ENCODE results near the gene NHS.
A peak's percentile ranks its signal among the peaks of the same experiment; 100 is the strongest.
"Not testable (repeated sequence)": the region's sequence is repeated elsewhere in the genome, so short reads cannot be mapped to it uniquely, and the experiment has no call there.

NHS gene

DNA sequence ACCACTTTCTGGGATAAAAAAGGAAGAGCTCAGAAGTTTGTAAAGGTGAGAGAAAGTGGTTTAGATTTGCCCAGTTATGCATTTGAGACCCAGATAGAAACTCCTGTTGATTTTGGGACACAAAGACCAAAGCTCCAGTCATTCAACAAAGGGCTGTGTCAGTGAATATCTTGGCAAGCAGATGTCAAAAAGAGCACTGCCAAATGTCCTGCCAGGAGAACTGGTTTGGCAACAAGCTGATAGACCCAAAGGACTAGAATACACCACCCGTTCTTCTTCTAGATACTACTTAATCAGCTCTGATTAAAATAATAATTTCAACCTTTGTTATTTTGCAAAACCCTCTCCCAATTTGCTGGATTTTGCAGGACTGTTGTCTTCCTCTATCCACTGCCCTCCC lies 121.4 kb downstream of the NHS start:
- DNase-seq (ENCODE audit: low spot score): no peak

- no peak for DNase-seq (ENCODE audit: low spot score)
Measured at GRCh38 chrX:17497193-17497592, 122.2 kb downstream of the NHS start.

GRCh38 chrX:17499512-17499911 lies 124.5 kb downstream of the NHS start:
- DNase-seq (ENCODE audit: low spot score): no peak

- no peak for DNase-seq (ENCODE audit: low spot score)
Measured at GRCh38 chrX:17500145-17500579, 125.2 kb downstream of the NHS start.

GRCh38 chrX:17501746-17502145 lies 126.7 kb downstream of the NHS start:
- no peak for DNase-seq (ENCODE audit: low spot score)

DNA sequence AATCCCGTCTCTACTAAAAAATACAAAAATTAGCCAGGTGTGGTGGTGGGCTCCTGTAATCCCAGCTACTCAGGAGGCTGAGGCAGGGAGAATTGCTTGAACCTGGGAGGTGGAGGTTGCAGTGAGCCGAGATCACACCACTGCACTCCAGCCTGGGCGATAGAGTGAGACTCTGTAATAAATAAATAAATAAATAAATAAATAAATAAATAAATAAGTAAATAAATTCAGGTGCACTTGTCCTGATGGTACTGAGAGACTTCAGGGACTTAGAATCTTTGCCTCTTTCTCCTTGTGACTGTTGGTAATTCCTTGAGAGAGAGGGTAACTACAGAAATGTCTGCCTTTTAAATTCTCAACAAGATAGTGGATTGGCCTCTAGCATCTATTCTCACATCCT lies 131.4 kb downstream of the NHS start:
- not testable (repeated sequence) for DNase-seq (ENCODE audit: low spot score)

DNA sequence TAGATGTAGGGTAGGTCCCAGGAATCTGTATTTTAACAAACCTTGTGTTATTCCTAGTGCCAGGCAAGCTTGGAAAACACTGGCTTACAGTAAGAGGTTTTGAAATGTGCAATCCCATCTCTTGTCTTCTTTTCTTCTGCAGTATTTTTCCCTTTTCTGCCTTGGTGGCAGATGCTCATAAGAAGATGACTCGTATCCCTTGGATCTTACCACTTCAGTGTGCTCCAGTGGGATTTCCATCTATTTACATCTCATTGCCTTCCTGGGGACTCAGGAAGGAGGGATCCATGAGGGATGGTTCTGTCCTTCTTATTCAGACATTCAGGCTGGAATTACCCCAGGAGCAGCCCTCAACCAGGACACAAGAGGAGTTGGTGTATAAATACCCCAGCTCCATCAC lies 136.6 kb downstream of the NHS start:
- no peak for DNase-seq (ENCODE audit: low spot score)

GRCh38 chrX:17519358-17519757 lies 144.4 kb downstream of the NHS start:
- DNase-seq (ENCODE audit: low spot score): no peak

DNA sequence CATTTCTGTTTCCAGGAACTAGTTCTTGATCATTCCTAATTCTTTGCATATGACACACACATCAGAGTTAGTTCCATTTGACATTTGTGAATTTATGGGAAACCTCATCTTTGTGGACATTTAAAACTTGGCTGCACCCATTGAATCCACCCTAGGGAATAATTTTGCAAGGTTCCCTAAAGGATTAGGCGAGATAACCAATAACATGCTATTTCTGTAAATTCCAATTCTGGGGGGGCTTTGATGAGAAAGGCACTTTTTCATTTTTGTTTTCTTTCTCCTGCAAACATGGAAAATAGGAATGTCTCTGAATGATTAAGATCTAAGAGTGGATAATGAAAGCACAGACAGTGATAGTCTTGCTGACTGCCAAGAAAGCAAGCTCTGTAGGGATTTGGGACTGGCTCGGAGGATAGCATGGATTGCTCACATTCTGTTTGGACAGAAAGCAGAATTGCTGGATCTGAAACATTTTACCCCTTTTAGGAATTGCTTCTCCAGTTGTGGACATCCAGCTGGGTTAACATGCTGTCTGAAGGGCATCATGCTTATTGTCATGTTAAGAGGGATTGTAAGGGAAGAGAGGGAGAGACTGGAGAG lies 145.1 kb downstream of the NHS start:
- no peak for DNase-seq (ENCODE audit: low spot score)

- peak; percentile 69 for DNase-seq (ENCODE audit: low spot score)
Measured at GRCh38 chrX:17521871-17522693, 147.1 kb downstream of the NHS start.

DNA sequence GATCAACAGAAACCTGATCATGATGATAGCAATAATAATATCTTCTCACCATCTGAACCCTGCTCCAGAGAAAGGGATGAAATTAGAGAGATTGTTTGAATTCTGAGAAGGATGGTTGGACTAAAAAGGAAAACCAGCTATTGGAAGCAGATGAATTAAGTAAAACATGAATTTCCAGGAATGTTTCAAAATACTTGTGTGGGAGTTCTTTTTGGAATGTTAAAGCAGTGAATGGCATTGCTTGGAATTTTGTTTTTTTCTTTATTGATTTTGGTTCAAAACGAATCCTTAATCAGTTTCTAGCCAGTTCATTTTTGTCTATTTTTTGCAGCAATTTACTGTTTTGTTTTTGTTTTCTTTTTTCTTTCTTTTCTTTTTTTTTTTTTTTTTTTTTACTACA lies 150.3 kb downstream of the NHS start:
- no peak for DNase-seq (ENCODE audit: low spot score)

GRCh38 chrX:17525762-17526555 lies 151.0 kb downstream of the NHS start:
- DNase-seq (ENCODE audit: low spot score): no peak

DNA sequence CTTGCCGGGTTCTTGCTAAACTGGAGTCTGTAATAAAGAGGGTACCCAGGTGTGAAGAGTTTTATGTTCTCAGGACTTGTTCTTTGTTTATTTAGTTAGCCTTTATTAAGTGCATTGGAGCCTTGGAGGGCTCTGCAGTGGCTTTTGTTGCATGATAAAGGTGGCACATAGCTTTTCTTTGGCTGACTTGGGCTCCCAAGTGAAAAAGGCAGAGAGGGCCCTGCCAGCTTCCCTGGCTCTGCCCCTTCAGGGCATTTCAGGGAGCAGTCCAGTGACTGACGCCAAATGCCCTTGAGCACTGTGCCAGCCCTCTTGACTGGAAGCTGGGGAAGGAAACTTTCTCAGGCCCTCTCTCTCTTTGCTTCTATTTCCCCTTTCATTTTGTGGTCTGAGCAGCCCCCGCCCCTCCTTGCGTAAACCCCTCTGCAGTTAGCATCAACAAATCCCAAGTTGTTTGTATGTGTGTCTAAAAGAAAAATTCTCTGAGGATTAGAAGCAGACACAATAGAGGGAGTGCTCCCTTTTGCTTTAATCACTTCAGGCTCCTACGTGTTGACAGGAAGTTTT lies 152.2 kb downstream of the NHS start:
- no peak for DNase-seq (ENCODE audit: low spot score)

- DNase-seq (ENCODE audit: low spot score): no peak
Measured at GRCh38 chrX:17527922-17528321, 152.9 kb downstream of the NHS start.

DNA sequence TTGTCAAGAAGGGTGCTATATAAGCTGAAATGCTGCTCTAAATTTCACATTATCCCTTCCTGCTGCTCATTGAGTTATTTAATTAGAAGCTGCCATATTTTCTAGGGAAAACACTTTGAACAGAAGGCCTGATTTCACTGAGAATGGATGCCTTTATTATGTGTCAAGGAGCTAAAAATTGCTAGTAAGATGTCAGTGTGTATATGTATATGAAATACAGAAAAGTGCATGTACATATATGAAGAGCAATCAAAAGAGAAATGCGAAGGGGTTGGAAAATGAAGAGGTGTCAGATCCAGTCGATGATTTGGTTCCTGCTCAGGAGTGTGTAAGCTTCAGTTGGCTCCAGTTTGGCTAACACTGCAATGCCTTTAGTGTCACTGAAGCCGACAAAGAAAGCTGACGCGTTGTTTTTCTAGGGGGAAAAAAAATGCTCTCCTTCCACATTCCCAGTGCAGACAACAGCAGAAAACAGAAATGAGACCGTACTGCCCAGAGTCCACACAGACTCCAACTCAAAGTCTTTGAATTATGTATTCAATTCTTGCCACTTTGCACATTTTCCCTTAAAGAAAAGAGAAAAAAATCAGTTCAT lies 154.2 kb downstream of the NHS start:
- no peak for DNase-seq (ENCODE audit: low spot score)

GRCh38 chrX:17531500-17531899 lies 156.5 kb downstream of the NHS start:
- no peak for DNase-seq (ENCODE audit: low spot score)

- peak; percentile 45 for DNase-seq (ENCODE audit: low spot score)
Measured at GRCh38 chrX:17535229-17535628, 160.2 kb downstream of the NHS start.

DNA sequence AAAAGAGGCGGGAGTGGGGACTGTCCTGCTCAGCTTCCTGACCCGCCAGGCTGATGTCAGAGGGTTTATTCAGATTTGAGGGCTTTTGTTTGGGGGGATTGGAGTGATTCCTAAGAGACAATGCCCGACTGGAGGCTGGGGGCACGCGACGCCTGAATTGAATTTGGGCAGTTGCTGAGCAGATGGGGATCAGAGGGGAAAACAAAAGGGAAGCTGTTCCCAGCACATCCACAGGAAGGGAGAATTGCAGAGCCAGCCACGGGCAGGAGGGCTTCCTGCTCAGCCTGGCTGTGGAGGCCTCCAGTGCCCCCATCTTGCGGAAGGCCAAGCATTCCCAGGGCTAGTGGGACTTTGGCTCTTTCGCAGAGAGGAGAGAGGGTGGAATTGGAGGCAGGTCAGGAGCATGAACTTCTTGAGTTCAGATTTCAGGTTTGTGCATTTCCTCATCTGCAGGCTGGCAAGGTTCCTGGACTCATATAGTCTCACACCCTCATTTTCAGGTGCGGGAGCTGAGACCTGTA lies 162.8 kb downstream of the NHS start:
- DNase-seq (ENCODE audit: low spot score): peak; percentile 35

DNA sequence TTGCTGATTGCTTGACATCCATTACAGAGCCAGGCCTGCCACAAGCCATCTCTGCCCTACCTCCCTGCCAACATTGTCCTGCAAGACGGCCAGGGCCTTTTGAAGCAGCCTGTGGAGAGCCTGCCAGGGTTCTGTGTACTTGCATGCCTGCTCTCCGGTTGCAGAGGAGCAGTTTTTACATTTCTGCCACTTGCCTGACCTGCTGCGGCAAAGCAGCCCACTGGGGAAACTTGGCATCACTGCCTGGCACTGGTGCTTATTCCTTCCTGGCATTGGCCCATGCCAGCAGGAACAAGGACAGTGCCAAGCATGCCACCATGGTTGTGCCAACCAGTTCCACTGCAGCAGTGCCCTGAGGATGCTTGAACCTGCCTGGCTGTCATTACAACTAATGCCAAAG lies 167.1 kb downstream of the NHS start:
- DNase-seq (ENCODE audit: low spot score): no peak

- no peak for DNase-seq (ENCODE audit: low spot score)
Measured at GRCh38 chrX:17544821-17545220, 169.8 kb downstream of the NHS start.

GRCh38 chrX:17546356-17546755 lies 171.4 kb downstream of the NHS start:
- no peak for DNase-seq (ENCODE audit: low spot score)

- DNase-seq (ENCODE audit: low spot score): no peak
Measured at GRCh38 chrX:17547658-17548057, 172.7 kb downstream of the NHS start.

Data from iPS-NIHi11 (cell line).